ENCODE measurements around the gene DACH1.

GRCh38 chr13:71483733-71484132 is 383.3 kb downstream of the DACH1 start:
- TF ChIP-seq CTCF (IDR thresholded peaks at IDR 0.05 in 4 of 5, conservative IDR thresholded peaks at IDR 0.05 in 1 of 5), result no peak
- no peak for TF ChIP-seq POLR2A (IDR thresholded peaks at IDR 0.05)
